Testis (tissue), 5 donors: ENCODE measurements around the gene NADK. TPM values are rescaled to one million over a fixed set of nuclear protein-coding genes. Genes with fewer than 3 reads are reported as not detected.
A peak's percentile ranks its signal among the peaks of the same experiment; 100 is the strongest.

Experiments
- DNase-seq: peaks from one replicate; pipeline ENCODE4 v3.0.0-alpha.2; 2019
- H3K27ac ChIP-seq, 2 donors: fragments of 200-600 bp; sonication (generic); one replicate each; pipeline ENCODE4 v1.5.1; 2019
- H3K27me3 ChIP-seq: fragments of 200-600 bp; sonication (generic); one replicate; pipeline ENCODE4 v1.5.1; 2019
- H3K36me3 ChIP-seq: fragments of 200-600 bp; sonication (generic); one replicate; pipeline ENCODE4 v1.5.1; 2017; ENCODE audit warnings: low read depth; ENCODE audit errors: missing control alignments
- H3K4me1 ChIP-seq: fragments of 200-600 bp; sonication (generic); one replicate; pipeline ENCODE4 v1.5.1; 2019
- H3K4me3 ChIP-seq, 2 donors: fragments of 200-600 bp; sonication (generic); one replicate each; pipeline ENCODE4 v1.5.1; 2017 to 2019
- H3K9me3 ChIP-seq: fragments of 200-600 bp; sonication (generic); one replicate; pipeline ENCODE4 v1.5.1; 2017
- CTCF ChIP-seq, 3 experiments: fragments of 450-650 bp in 2 of 3; fragments of 200-600 bp in 1 of 3; sonication (generic) in 1 of 3; IDR thresholded peaks; one replicate each; pipeline ENCODE4 v1.5.1; 2016 to 2019; ENCODE audit warnings: antibody characterized with exemption in 3 of 3, mild to moderate bottlenecking in 2 of 3, moderate library complexity in 1 of 3
- POLR2A ChIP-seq: fragments of 450-650 bp; IDR thresholded peaks from one replicate; pipeline ENCODE4 v1.6.1; 2017; ENCODE audit warnings: antibody characterized with exemption, mild to moderate bottlenecking, moderate library complexity
- WGBS, 2 donors: methylation state at CpG; one replicate each; pipeline ENCODE4 v1.1.5; 2018; 5-methylcytosine and 5-hydroxymethylcytosine counted together
- intact Hi-C: fragments of 100-400 bp; cut with DNase I; formaldehyde crosslinking; loops from one replicate; pipeline ENCODE4 v1.15.1; 2023; ENCODE audit warnings: low total_unique reads
- long read RNA-seq, 2 donors: transcript quantifications; one replicate each; lab custom pipeline, GENCODE V29; 2026
- polyA plus RNA-seq: library from polyadenylated mRNA; stranded (reverse); fragments of 350-450 nt; fragmentation: Illumina TruSeq; extraction: RNeasy Lipid Tissue Mini Kit (QIAGEN cat#74804); gene quantifications from one replicate; pipeline ENCODE4 v1.2.3, GENCODE V29; 2014; ENCODE audit warnings: low read depth, low replicate concordance; ENCODE audit not compliant: insufficient read depth
- total RNA-seq, 2 donors: library from RNA; depleted of rRNA; stranded (reverse); fragments of >200 nt; gene quantifications; one replicate each; pipeline ENCODE4 v1.2.3, GENCODE V29; 2016

NADK gene
- total RNA-seq, result 100 to 1,000 TPM; 105 to 111 TPM
- 74.9 TPM for polyA plus RNA-seq
- long read RNA-seq, donor 1, transcript NADK-201 (12 exons, 3,235 nt), result major isoform, 11 of 16 reads
- long read RNA-seq, donor 1, partial matches to known transcripts, result 0 of 16 reads
- long read RNA-seq, donor 1, other reads (novel, unspliced or antisense), result 0 of 16 reads
- long read RNA-seq, donor 2, transcript NADK-206 (3 exons, 722 nt), result minor isoform, 6 of 27 reads
- long read RNA-seq, donor 2, transcript NADK-201 (12 exons, 3,235 nt), result major isoform, 9 of 27 reads
- long read RNA-seq, donor 2, partial matches to known transcripts, result 12 of 27 reads
- long read RNA-seq, donor 2, other reads (novel, unspliced or antisense), result 0 of 27 reads

GRCh38 chr1:1777950-1778662, at the start of gene NADK:
Gene NADK (minus strand): TSS chr1:1778470. CDS start chr1:1765406, 13,064 bp downstream.
- H3K4me1 ChIP-seq, result peaks cover 74% of the 10 kb centered on the region
- H3K27me3 ChIP-seq, result no peaks in the 10 kb centered on the region
- no peaks in the 10 kb centered on the region for H3K36me3 ChIP-seq
- WGBS, 2 donors, result 0% methylated on average over 64 of the region's 99 CpGs; no CpG with 5 or more reads in 1 of the 2 donors
- intact Hi-C loops, result loop anchor here (10.0 kb wide), 1 partner anchor 127 kb away; no protein-coding TSS in a partner anchor
- H3K27ac ChIP-seq, result peak within 1 kb of the TSS; percentile 83 to 91
- TF ChIP-seq CTCF (IDR thresholded peaks at IDR 0.05) (no peak), POLR2A (no peak)
- H3K9me3 ChIP-seq, result no peaks in the 10 kb centered on the region
- DNase-seq, result peak; percentile 64
- H3K4me3 ChIP-seq, result peak within 1 kb of the TSS; percentile 77 to 86

- H3K4me1 ChIP-seq, result no peaks in the 10 kb centered on the region
- no peak overlapping the region for H3K4me3 ChIP-seq
- H3K9me3 ChIP-seq, result no peaks in the 10 kb centered on the region
- intact Hi-C loops, result no loop called here
- TF ChIP-seq CTCF (IDR thresholded peaks at IDR 0.05), result no peak
- TF ChIP-seq POLR2A, result no peak
- H3K27me3 ChIP-seq, result no peaks in the 10 kb centered on the region
- DNase-seq, result no peak
- no peaks in the 10 kb centered on the region for H3K36me3 ChIP-seq
- H3K27ac ChIP-seq, result no peak overlapping the region
- WGBS, 2 donors, result 65 to 76% methylated on average over 14 of the region's 14 CpGs
Measured at GRCh38 chr1:1827089-1827848, 49.0 kb upstream of the NADK start.

GRCh38 chr1:1826356-1827088, 48.3 kb upstream of the NADK start:
- Histone ChIP-seq H3K36me3 (no peaks in the 10 kb centered on the region), H3K27ac (no peak overlapping the region), H3K9me3 (no peaks in the 10 kb centered on the region), H3K4me1 (no peaks in the 10 kb centered on the region), H3K27me3 (no peaks in the 10 kb centered on the region), H3K4me3 (no peak overlapping the region)
- intact Hi-C loops, result no loop called here
- TF ChIP-seq CTCF (IDR thresholded peaks at IDR 0.05) (no peak), POLR2A (no peak)
- no peak for DNase-seq
- WGBS, 2 donors, result 89 to 90% methylated on average over 9 of the region's 9 CpGs

GRCh38 chr1:1825217-1825616, 46.9 kb upstream of the NADK start:
- TF ChIP-seq CTCF (IDR thresholded peaks at IDR 0.05), result no peak
- TF ChIP-seq POLR2A, result no peak
- no peaks in the 10 kb centered on the region for H3K36me3 ChIP-seq
- no peak overlapping the region for H3K27ac ChIP-seq
- no peaks in the 10 kb centered on the region for H3K9me3 ChIP-seq
- intact Hi-C loops, result no loop called here
- DNase-seq, result no peak
- no peaks in the 10 kb centered on the region for H3K27me3 ChIP-seq
- WGBS, 2 donors, result 92 to 94% methylated on average over 5 of the region's 5 CpGs
- no peak overlapping the region for H3K4me3 ChIP-seq
- H3K4me1 ChIP-seq, result no peaks in the 10 kb centered on the region
